Activated T-helper 2 cell treated with anti-CD3 and anti-CD28 coated beads, Interferon-gamma antibody, Interleukin-2, Interleukin-4, amounts not matched to agents 10 μg/mL and 5 μg/mL and 100 μg/mL, durations not matched to agents 14 hours and 24 hours and 36 hours (primary cell): Measurements from ENCODE around the gene HOXC4. TPM values are rescaled to one million over a fixed set of nuclear protein-coding genes. Genes with fewer than 3 reads are reported as not detected.

Experiments
- DNase-seq: peaks from one replicate; pipeline ENCODE4 v3.0.0; 2021; ENCODE audit warnings: low spot score
- H3K27ac Mint-ChIP-seq: one replicate; pipeline ENCODE4 v1.8.0; 2021; ENCODE audit warnings: mixed read lengths
- H3K27me3 Mint-ChIP-seq: one replicate; pipeline ENCODE4 v1.8.0; 2021; ENCODE audit warnings: low read depth, mixed read lengths
- H3K36me3 Mint-ChIP-seq: one replicate; pipeline ENCODE4 v1.8.0; 2021; ENCODE audit warnings: low read depth, mixed read lengths
- H3K4me1 Mint-ChIP-seq: one replicate; pipeline ENCODE4 v1.8.0; 2021; ENCODE audit warnings: low read depth, mixed read lengths
- H3K4me3 Mint-ChIP-seq: one replicate; pipeline ENCODE4 v1.8.0; 2021; ENCODE audit warnings: low read depth, mild to moderate bottlenecking, moderate library complexity, mixed read lengths
- H3K9me3 Mint-ChIP-seq: one replicate; pipeline ENCODE4 v1.8.0; 2021; ENCODE audit warnings: mixed read lengths
- intact Hi-C: fragments of 100-400 bp; cut with micrococcal nuclease; formaldehyde crosslinking; loops from one replicate; pipeline ENCODE4 v1.15.1; 2023
- total RNA-seq: library from RNA; stranded (reverse); gene quantifications from 2 replicates; pipeline ENCODE4 v1.2.3, GENCODE V29; 2022

Gene HOXC4
- total RNA-seq, 1 donor from 2014 or later, result 0.14 TPM

GRCh38 chr12:54010972-54011664 lies 42.5 kb upstream of the HOXC4 start:
- no peaks in the 10 kb centered on the region for H3K9me3 Mint-ChIP-seq
- H3K27ac Mint-ChIP-seq, result no peak overlapping the region
- DNase-seq, result no peak
- H3K36me3 Mint-ChIP-seq, result no peaks in the 10 kb centered on the region
- intact Hi-C loops, result loop anchor here (10.0 kb wide), 2 partner anchors 364 to 1006 kb away; partner anchors contain the start of gene EIF4B
- peaks cover 87% of the 10 kb centered on the region for H3K27me3 Mint-ChIP-seq
- no peak overlapping the region for H3K4me3 Mint-ChIP-seq
- H3K4me1 Mint-ChIP-seq, result peaks cover 16% of the 10 kb centered on the region

- peaks cover 83% of the 10 kb centered on the region for H3K27me3 Mint-ChIP-seq
- peaks cover 9% of the 10 kb centered on the region for H3K4me1 Mint-ChIP-seq
- no peaks in the 10 kb centered on the region for H3K36me3 Mint-ChIP-seq
- H3K27ac Mint-ChIP-seq, result no peak overlapping the region
- no peak for DNase-seq
- intact Hi-C loops, result loop anchor here (10.0 kb wide), 2 partner anchors 363 to 1007 kb away; partner anchors contain the start of gene EIF4B
- H3K9me3 Mint-ChIP-seq, result no peaks in the 10 kb centered on the region
- H3K4me3 Mint-ChIP-seq, result no peak overlapping the region
These were observed 41.7 kb upstream of the HOXC4 start for GRCh38 chr12:54011665-54012532.

- intact Hi-C loops, result loop anchor here (10.0 kb wide), 2 partner anchors 362 to 1008 kb away; partner anchors contain the start of gene EIF4B
These were observed 40.8 kb upstream of the HOXC4 start for GRCh38 chr12:54012631-54013409.

GRCh38 chr12:54014377-54015017 lies 39.1 kb upstream of the HOXC4 start:
- intact Hi-C loops, result loop anchor here (2.0 to 10.0 kb wide), 3 partner anchors 14 to 1010 kb away; partner anchors contain the start of genes EIF4B and HOXC9
- Mint-ChIP-seq H3K4me1 (peaks cover 13% of the 10 kb centered on the region), H3K27ac (no peak overlapping the region), H3K27me3 (peaks cover 75% of the 10 kb centered on the region), H3K9me3 (no peaks in the 10 kb centered on the region), H3K4me3 (no peak overlapping the region), H3K36me3 (no peaks in the 10 kb centered on the region)
- DNase-seq, result no peak

More at GRCh38 chr12:54012631-54013409, 40.8 kb upstream of the HOXC4 start:
- H3K9me3 Mint-ChIP-seq, result no peaks in the 10 kb centered on the region
- peaks cover 16% of the 10 kb centered on the region for H3K4me1 Mint-ChIP-seq
- no peaks in the 10 kb centered on the region for H3K36me3 Mint-ChIP-seq
- no peak overlapping the region for H3K27ac Mint-ChIP-seq
- no peak for DNase-seq
- peaks cover 81% of the 10 kb centered on the region for H3K27me3 Mint-ChIP-seq
- no peak overlapping the region for H3K4me3 Mint-ChIP-seq

GRCh38 chr12:54015018-54015931 lies 38.4 kb upstream of the HOXC4 start:
- peaks cover 17% of the 10 kb centered on the region for H3K4me1 Mint-ChIP-seq
- no peak for DNase-seq
- peaks cover 5% of the 10 kb centered on the region for H3K36me3 Mint-ChIP-seq
- intact Hi-C loops, result loop anchor here (2.0 to 10.0 kb wide), 3 partner anchors 14 to 1010 kb away; partner anchors contain the start of genes EIF4B and HOXC9
- no peak overlapping the region for H3K27ac Mint-ChIP-seq
- H3K9me3 Mint-ChIP-seq, result no peaks in the 10 kb centered on the region
- peaks cover 74% of the 10 kb centered on the region for H3K27me3 Mint-ChIP-seq
- H3K4me3 Mint-ChIP-seq, result no peak overlapping the region

GRCh38 chr12:54016051-54016450 lies 37.6 kb upstream of the HOXC4 start:
- Mint-ChIP-seq H3K27ac (no peak overlapping the region), H3K4me3 (no peak overlapping the region), H3K9me3 (no peaks in the 10 kb centered on the region), H3K27me3 (peaks cover 76% of the 10 kb centered on the region), H3K36me3 (peaks cover 5% of the 10 kb centered on the region), H3K4me1 (peaks cover 17% of the 10 kb centered on the region)
- intact Hi-C loops, result loop anchor here (10.0 kb wide), 2 partner anchors 359 to 1011 kb away; partner anchors contain the start of gene EIF4B
- no peak for DNase-seq

GRCh38 chr12:54016478-54016964 lies 37.1 kb upstream of the HOXC4 start:
- no peaks in the 10 kb centered on the region for H3K9me3 Mint-ChIP-seq
- no peak for DNase-seq
- H3K4me3 Mint-ChIP-seq, result no peak overlapping the region
- H3K36me3 Mint-ChIP-seq, result peaks cover 5% of the 10 kb centered on the region
- intact Hi-C loops, result loop anchor here (10.0 kb wide), 2 partner anchors 358 to 1012 kb away; partner anchors contain the start of gene EIF4B
- H3K27ac Mint-ChIP-seq, result no peak overlapping the region
- peaks cover 76% of the 10 kb centered on the region for H3K27me3 Mint-ChIP-seq
- H3K4me1 Mint-ChIP-seq, result peaks cover 16% of the 10 kb centered on the region

GRCh38 chr12:54017027-54017788 lies 36.4 kb upstream of the HOXC4 start:
- peaks cover 77% of the 10 kb centered on the region for H3K27me3 Mint-ChIP-seq
- peak overlapping the region; percentile 18 for H3K27ac Mint-ChIP-seq
- intact Hi-C loops, result loop anchor here (10.0 kb wide), 2 partner anchors 358 to 1012 kb away; partner anchors contain the start of gene EIF4B
- H3K36me3 Mint-ChIP-seq, result peaks cover 5% of the 10 kb centered on the region
- H3K4me3 Mint-ChIP-seq, result peak overlapping the region; percentile 81
- DNase-seq, result no peak
- peaks cover 17% of the 10 kb centered on the region for H3K4me1 Mint-ChIP-seq
- H3K9me3 Mint-ChIP-seq, result no peaks in the 10 kb centered on the region

GRCh38 chr12:54017878-54018467 lies 35.7 kb upstream of the HOXC4 start:
- Mint-ChIP-seq H3K9me3 (no peaks in the 10 kb centered on the region), H3K27ac (peak overlapping the region; percentile 18), H3K4me1 (peaks cover 17% of the 10 kb centered on the region), H3K36me3 (peaks cover 5% of the 10 kb centered on the region), H3K4me3 (peak overlapping the region; percentile 81), H3K27me3 (peaks cover 75% of the 10 kb centered on the region)
- DNase-seq, result peak; percentile 67
- intact Hi-C loops, result loop anchor here (2.0 to 10.0 kb wide), 3 partner anchors 15 to 1013 kb away; partner anchors contain the start of genes EIF4B and HOXC5

GRCh38 chr12:54018468-54018984 lies 35.1 kb upstream of the HOXC4 start:
- intact Hi-C loops, result loop anchor here (2.0 to 10.0 kb wide), 3 partner anchors 14 to 1014 kb away; partner anchors contain the start of genes EIF4B and HOXC5
- Mint-ChIP-seq H3K4me1 (peaks cover 17% of the 10 kb centered on the region), H3K27ac (no peak overlapping the region), H3K27me3 (peaks cover 75% of the 10 kb centered on the region), H3K4me3 (peak overlapping the region; percentile 30), H3K36me3 (peaks cover 5% of the 10 kb centered on the region), H3K9me3 (no peaks in the 10 kb centered on the region)
- DNase-seq, result no peak
